HG03354 (cell line): ENCODE measurements around the gene TEX28.
"Not testable (repeated sequence)": the region's sequence is repeated elsewhere in the genome, so short reads cannot be mapped to it uniquely, and the experiment has no call there.

Experiments
- ATAC-seq: cut with Tn5 transposase; IDR thresholded peaks from one replicate; pipeline ENCODE4 v1.9.1; 2021; ENCODE audit warnings: mild to moderate bottlenecking; ENCODE audit not compliant: unreplicated experiment, poor library complexity, severe bottlenecking

TEX28 gene

DNA sequence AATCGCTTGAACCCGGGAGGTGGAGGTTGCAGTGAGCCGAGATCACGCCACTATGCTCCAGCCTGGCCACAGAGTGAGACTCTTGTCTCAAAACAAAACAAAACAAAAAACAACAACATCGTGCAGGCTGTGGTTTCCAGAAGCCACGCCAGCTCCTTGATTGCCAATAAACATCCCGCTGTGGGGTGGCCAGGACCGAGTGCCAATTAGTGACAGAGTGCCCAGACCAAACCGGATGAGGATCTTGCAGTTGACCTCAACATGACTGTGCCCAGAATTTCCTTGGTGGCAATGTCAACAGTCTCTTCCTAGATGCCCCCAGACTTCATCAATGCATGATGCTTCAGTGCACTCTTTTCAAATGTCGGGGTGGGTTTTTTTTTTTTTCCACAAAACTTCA is 36.2 kb downstream of the TEX28 start:
- ATAC-seq = not testable (repeated sequence)

GRCh38 chrX:154257282-154257681 is 37.6 kb downstream of the TEX28 start, which contains the start of gene OPN1MW3:
TSS of gene OPN1MW3 (plus strand) at chrX:154257582. CDS start at chrX:154257620, 38 bp downstream.
- ATAC-seq = not testable (repeated sequence)

- ATAC-seq = not testable (repeated sequence)
These were observed 46.8 kb downstream of the TEX28 start for GRCh38 chrX:154248076-154248475.

DNA sequence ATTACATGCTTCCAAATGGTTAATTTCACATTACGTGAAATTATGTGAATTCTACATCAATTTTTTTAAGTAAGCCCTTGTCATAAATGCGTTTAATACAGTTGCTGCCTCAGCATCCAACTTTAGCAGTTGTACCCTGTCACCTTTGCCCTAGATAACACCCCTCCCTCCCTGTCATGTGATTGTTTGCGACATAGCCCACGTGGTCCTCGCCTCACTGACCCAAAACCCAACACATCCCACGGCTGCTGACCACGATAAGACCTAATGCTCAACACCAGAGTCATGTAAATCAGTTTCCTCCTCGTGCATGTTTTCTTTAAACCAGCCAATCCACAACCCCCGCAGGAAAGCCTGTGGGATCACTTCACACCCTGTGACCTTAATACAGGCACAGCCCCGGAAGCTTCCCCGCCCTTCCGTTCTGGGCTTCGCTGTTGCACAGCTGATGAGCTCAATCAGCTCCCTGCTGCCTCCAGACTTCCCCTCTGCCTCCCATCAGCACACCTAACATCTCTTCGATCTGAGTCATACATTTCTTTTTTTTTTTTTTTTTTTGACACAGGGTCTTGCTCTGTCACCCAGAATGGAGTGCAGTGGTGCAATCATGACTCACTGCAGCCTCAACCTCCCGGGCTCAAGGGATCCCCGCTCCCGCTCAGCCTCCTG is 47.4 kb downstream of the TEX28 start:
- ATAC-seq = not testable (repeated sequence)

DNA sequence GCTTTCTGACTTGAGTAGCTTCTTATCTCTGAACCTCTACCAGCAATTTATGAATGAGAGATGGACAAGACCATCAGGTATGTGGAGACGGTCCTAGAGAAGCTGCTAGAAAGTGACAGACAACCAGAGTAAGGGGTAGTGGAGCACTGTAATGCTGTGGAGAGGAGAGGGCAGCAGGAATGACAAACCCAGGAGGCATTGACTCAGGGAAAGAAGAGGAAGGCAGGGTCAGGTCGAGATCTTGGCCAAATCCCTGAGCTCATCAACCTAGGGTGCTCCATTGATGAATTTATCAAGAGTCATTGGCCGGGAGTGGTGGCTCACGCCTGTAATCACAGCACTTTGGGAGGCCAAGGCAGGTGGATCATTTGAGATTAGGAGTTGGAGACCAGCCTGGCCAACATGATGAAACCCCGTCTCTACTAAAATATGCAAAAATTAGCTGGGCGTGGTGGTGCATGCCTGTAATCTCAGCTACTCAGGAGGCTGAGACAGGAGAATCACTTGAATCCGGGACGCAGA is 54.9 kb downstream of the TEX28 start:
- not testable (repeated sequence) for ATAC-seq

DNA sequence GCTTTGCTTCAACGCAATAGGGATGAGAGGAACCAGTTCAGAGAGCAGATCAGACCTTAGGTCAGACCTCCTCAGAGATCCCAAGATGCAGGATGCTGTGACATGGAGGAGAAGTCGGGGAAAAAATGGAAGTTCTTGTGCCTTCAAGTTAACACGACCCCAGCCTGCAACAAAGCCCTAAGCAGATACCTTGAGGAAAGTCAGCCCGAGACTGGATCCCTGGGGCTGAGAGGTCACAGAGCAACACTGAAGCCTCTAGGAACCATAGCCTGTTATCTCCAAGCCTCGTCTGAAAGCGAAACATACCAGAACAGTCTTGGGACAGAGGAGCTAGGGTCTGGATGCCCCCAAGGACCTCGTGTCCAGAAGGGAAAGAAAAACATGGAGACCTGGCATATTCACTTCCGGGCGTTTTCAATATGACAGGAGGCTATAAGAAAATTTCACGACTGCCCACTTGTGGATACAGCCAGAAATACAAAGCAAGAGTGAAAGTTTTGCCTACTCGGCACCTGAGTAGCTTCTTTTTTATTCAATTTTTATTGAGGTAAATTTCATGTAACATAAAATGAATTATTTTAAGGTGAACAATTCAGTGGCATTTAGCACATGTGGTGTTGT is 55.9 kb downstream of the TEX28 start:
- not testable (repeated sequence) for ATAC-seq

DNA sequence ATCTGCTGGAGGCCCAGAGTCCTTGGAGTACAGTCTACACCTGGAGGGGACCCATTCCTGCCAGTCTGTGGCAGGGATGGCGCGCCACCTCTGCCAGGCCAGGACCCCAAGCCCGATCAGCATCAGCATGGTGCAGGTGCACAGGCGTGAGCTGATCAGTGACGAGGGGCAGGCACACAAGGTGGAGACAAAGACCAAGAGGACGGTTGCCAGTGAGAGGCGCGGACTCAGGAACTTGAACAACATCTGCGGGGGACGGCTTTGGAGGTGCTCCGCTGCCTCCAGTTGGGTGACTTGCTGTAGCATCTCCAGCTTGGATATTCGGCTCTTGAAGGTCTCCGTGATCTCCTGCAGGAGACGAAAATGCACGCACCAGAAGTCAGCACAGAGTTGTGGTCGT is 61.3 kb downstream of the TEX28 start:
- ATAC-seq = not testable (repeated sequence)

GRCh38 chrX:154231443-154231842 is 63.5 kb downstream of the TEX28 start:
- ATAC-seq = not testable (repeated sequence)

GRCh38 chrX:154226706-154227105 is 68.2 kb downstream of the TEX28 start:
- ATAC-seq = not testable (repeated sequence)

DNA sequence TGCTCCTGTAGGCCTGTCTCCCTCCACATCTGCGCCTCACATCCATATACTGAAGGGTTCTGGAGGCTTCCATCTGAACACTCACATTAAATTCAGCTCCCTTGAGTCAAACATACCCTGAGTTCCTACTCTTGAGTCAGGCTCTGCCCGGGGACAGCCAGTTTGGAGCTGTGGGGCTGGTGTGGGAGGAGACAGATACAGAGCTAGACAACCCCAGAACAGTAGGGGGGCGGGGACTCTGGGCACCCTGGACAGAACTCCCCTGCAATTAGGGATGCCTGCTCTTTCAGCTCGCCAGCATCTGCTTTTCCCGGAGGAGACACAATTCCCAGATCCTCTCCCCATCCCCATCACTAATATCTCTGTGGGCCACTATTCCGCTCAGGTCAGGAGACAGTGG is 69.6 kb downstream of the TEX28 start:
- ATAC-seq = not testable (repeated sequence)
